HG02610 (cell line): ENCODE results near the gene TBC1D4.

Experiments used
- ATAC-seq: cut with Tn5 transposase; IDR thresholded peaks from one replicate; pipeline ENCODE4 v1.9.1; 2021; ENCODE audit warnings: mild to moderate bottlenecking, moderate library complexity; ENCODE audit not compliant: unreplicated experiment

TBC1D4 gene

GRCh38 chr13:75489502-75490263, 7.7 kb upstream of the TBC1D4 start:
- ATAC-seq = peak; percentile 80

- ATAC-seq = no peak
Measured at GRCh38 chr13:75486146-75487062, 4.4 kb upstream of the TBC1D4 start.

- ATAC-seq = no peak
Measured at GRCh38 chr13:75485286-75486062, 3.5 kb upstream of the TBC1D4 start.

- ATAC-seq = no peak
Measured at GRCh38 chr13:75482820-75483079, 781 bp upstream of the TBC1D4 start.

GRCh38 chr13:75481176-75482069, 546 bp downstream of the TBC1D4 start:
- peak; percentile 22 for ATAC-seq

- peak; percentile 1 for ATAC-seq
Measured at GRCh38 chr13:75480671-75481175, 1.2 kb downstream of the TBC1D4 start.

GRCh38 chr13:75479102-75479740, 2.7 kb downstream of the TBC1D4 start:
- no peak for ATAC-seq

- no peak for ATAC-seq
Measured at GRCh38 chr13:75478659-75479058, 3.3 kb downstream of the TBC1D4 start.

GRCh38 chr13:75474956-75475355, 7.0 kb downstream of the TBC1D4 start:
- no peak for ATAC-seq

- ATAC-seq = no peak
Measured at GRCh38 chr13:75473468-75473867, 8.5 kb downstream of the TBC1D4 start.

GRCh38 chr13:75470676-75471075, 11.3 kb downstream of the TBC1D4 start:
- no peak for ATAC-seq

- no peak for ATAC-seq
Measured at GRCh38 chr13:75469047-75469446, 12.9 kb downstream of the TBC1D4 start.

- no peak for ATAC-seq
Measured at GRCh38 chr13:75468602-75469001, 13.4 kb downstream of the TBC1D4 start.

GRCh38 chr13:75468098-75468497, 13.9 kb downstream of the TBC1D4 start:
- no peak for ATAC-seq

GRCh38 chr13:75467040-75467728, 14.8 kb downstream of the TBC1D4 start:
- peak; percentile 80 for ATAC-seq

GRCh38 chr13:75465236-75465635, 16.7 kb downstream of the TBC1D4 start:
- ATAC-seq = no peak

- ATAC-seq = no peak
Measured at GRCh38 chr13:75461314-75461713, 20.7 kb downstream of the TBC1D4 start.

- no peak for ATAC-seq
Measured at GRCh38 chr13:75460644-75461043, 21.3 kb downstream of the TBC1D4 start.
